ENCODE results near the gene ARID1B. TPM values are rescaled to one million over a fixed set of nuclear protein-coding genes. Genes with fewer than 3 reads are reported as not detected.

The ARID1B gene
- total RNA-seq, 2 experiments from 2014 or later: 90.1 to 164 TPM

DNA sequence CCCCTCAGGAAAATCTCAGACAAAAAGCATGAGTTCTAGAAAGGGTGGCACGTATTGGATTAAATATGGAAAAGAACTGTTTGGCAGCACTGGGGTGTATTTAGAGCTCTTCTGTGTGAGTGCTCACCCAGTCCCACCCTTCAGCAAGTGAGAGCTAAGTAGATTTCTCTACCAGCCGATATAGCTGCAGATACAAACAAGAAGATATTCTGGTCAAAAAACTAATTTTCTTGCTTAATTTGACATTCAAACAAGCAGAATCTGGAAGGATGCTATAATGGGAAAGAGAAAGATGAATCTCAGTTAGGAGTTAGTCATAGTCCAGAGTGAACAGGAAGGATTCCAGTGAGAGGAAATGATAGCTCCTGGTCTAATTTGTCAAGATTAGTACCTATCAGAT is 314.1 kb downstream of the ARID1B start:
- Histone ChIP-seq H3K4me2 (ENCODE audit: low read length) (no peak overlapping the region), H3K79me2 (ENCODE audit: insufficient read depth, low read depth, low read length) (no peaks in the 10 kb centered on the region), H3K9me2 (ENCODE audit: insufficient read depth, low read length) (no peaks in the 10 kb centered on the region), H3K9me3 (ENCODE audit: low read length) (no peaks in the 10 kb centered on the region), H3K4me3 (ENCODE audit: low read depth, low read length, poor library complexity, severe bottlenecking) (no peak overlapping the region), H4K20me1 (ENCODE audit: insufficient read depth, low read length) (no peaks in the 10 kb centered on the region), H3K4me1 (ENCODE audit: insufficient read depth, low read length, poor library complexity, severe bottlenecking) (peaks cover 10% of the 10 kb centered on the region), H2AFZ (ENCODE audit: low read length) (no peak overlapping the region), H3K36me3 (ENCODE audit: insufficient read depth, low read length) (peaks cover 41% of the 10 kb centered on the region), H3K27ac (ENCODE audit: low read depth, low read length, poor library complexity, severe bottlenecking) (no peak overlapping the region)
- no peak for TF ChIP-seq EZH2phosphoT487 (IDR thresholded peaks at IDR 0.05; ENCODE audit: borderline replicate concordance, low read depth, low read length)
- TF ChIP-seq CTCF (conservative IDR thresholded peaks at IDR 0.05; ENCODE audit: low read length): no peak
- BruUV-seq (replicated peaks): no TSS peak
- DNase-seq (ENCODE audit: low spot score): no peak
- intact Hi-C loops (cut with micrococcal nuclease; ENCODE audit: unreplicated experiment): no loop called here
- CTCF ChIA-PET (ENCODE audit: unreplicated experiment): no interaction called here
- POLR2A ChIA-PET: interaction anchor here (0.7 to 1.2 kb wide), 3 partner anchors 11 to 37 kb away, joined by 3 to 4 read pairs (median 3); no protein-coding TSS in a partner anchor

GRCh38 chr6:157091856-157092460 is 314.8 kb downstream of the ARID1B start:
- H3K79me2 ChIP-seq (ENCODE audit: insufficient read depth, low read depth, low read length): no peaks in the 10 kb centered on the region
- H3K36me3 ChIP-seq (ENCODE audit: insufficient read depth, low read length): peaks cover 34% of the 10 kb centered on the region
- POLR2A ChIA-PET: interaction anchor here (1.2 kb wide), 1 partner anchor 22 kb away, joined by 4 read pairs; no protein-coding TSS in a partner anchor
- H3K4me3 ChIP-seq (ENCODE audit: low read depth, low read length, poor library complexity, severe bottlenecking): no peak overlapping the region
- TF ChIP-seq EZH2phosphoT487 (IDR thresholded peaks at IDR 0.05; ENCODE audit: borderline replicate concordance, low read depth, low read length): no peak
- no TSS peak for BruUV-seq (replicated peaks)
- no peaks in the 10 kb centered on the region for H3K9me2 ChIP-seq (ENCODE audit: insufficient read depth, low read length)
- DNase-seq (ENCODE audit: low spot score): no peak
- no peak overlapping the region for H2AFZ ChIP-seq (ENCODE audit: low read length)
- H4K20me1 ChIP-seq (ENCODE audit: insufficient read depth, low read length): no peaks in the 10 kb centered on the region
- H3K4me1 ChIP-seq (ENCODE audit: insufficient read depth, low read length, poor library complexity, severe bottlenecking): peaks cover 10% of the 10 kb centered on the region
- H3K27ac ChIP-seq (ENCODE audit: low read depth, low read length, poor library complexity, severe bottlenecking): no peak overlapping the region
- H3K4me2 ChIP-seq (ENCODE audit: low read length): no peak overlapping the region
- H3K9me3 ChIP-seq (ENCODE audit: low read length): no peaks in the 10 kb centered on the region
- intact Hi-C loops (cut with micrococcal nuclease; ENCODE audit: unreplicated experiment): no loop called here
- CTCF ChIA-PET (ENCODE audit: unreplicated experiment): no interaction called here

GRCh38 chr6:157092736-157093135 is 315.6 kb downstream of the ARID1B start:
- Histone ChIP-seq H3K79me2 (ENCODE audit: insufficient read depth, low read depth, low read length) (no peaks in the 10 kb centered on the region), H3K4me3 (ENCODE audit: low read depth, low read length, poor library complexity, severe bottlenecking) (no peak overlapping the region), H3K9me2 (ENCODE audit: insufficient read depth, low read length) (no peaks in the 10 kb centered on the region), H3K4me1 (ENCODE audit: insufficient read depth, low read length, poor library complexity, severe bottlenecking) (peaks cover 10% of the 10 kb centered on the region), H3K27ac (ENCODE audit: low read depth, low read length, poor library complexity, severe bottlenecking) (no peak overlapping the region), H3K9me3 (ENCODE audit: low read length) (no peaks in the 10 kb centered on the region), H3K4me2 (ENCODE audit: low read length) (no peak overlapping the region), H3K36me3 (ENCODE audit: insufficient read depth, low read length) (peaks cover 30% of the 10 kb centered on the region), H2AFZ (ENCODE audit: low read length) (no peak overlapping the region), H4K20me1 (ENCODE audit: insufficient read depth, low read length) (no peaks in the 10 kb centered on the region)
- DNase-seq (ENCODE audit: low spot score): no peak
- BruUV-seq (replicated peaks): no TSS peak
- TF ChIP-seq EZH2phosphoT487 (IDR thresholded peaks at IDR 0.05; ENCODE audit: borderline replicate concordance, low read depth, low read length) (no peak), CTCF (conservative IDR thresholded peaks at IDR 0.05; ENCODE audit: low read length) (no peak)
- POLR2A ChIA-PET: no interaction called here
- CTCF ChIA-PET (ENCODE audit: unreplicated experiment): no interaction called here
- intact Hi-C loops (cut with micrococcal nuclease; ENCODE audit: unreplicated experiment): no loop called here

Data from OCI-LY7 (cell line).